NCI-H748 treated with DMSO at 0.1 percent for 48 hours (cell line): Measurements from ENCODE around the gene RFPL1.
"Not testable (repeated sequence)": the region's sequence is repeated elsewhere in the genome, so short reads cannot be mapped to it uniquely, and the experiment has no call there.

Experiments
- DNase-seq: peaks from one replicate; lab custom pipeline; 2025; lab: John Stamatoyannopoulos, UW

RFPL1 gene

GRCh38 chr22:29478326-29479276, 40.2 kb downstream of the RFPL1 start:
- no peak for DNase-seq

GRCh38 chr22:29479417-29480261, 41.3 kb downstream of the RFPL1 start, which contains the start of gene NEFH:
Gene NEFH (plus strand): TSS chr22:29480218. CDS start chr22:29480263, 45 bp downstream.
- DNase-seq, result peak; percentile 23

GRCh38 chr22:29480262-29480511, 41.8 kb downstream of the RFPL1 start:
- DNase-seq, result no peak

GRCh38 chr22:29480512-29481264, 42.3 kb downstream of the RFPL1 start:
- DNase-seq, result no peak

GRCh38 chr22:29481265-29482000, 43.0 kb downstream of the RFPL1 start:
- no peak for DNase-seq

GRCh38 chr22:29482253-29482652, 43.9 kb downstream of the RFPL1 start:
- no peak for DNase-seq

GRCh38 chr22:29482726-29483125, 44.3 kb downstream of the RFPL1 start:
- DNase-seq, result no peak

GRCh38 chr22:29483254-29483653, 44.9 kb downstream of the RFPL1 start:
- DNase-seq, result no peak

GRCh38 chr22:29484642-29485041, 46.3 kb downstream of the RFPL1 start:
- no peak for DNase-seq

GRCh38 chr22:29485448-29485847, 47.1 kb downstream of the RFPL1 start:
- no peak for DNase-seq

- no peak for DNase-seq
These were observed 49.1 kb downstream of the RFPL1 start for GRCh38 chr22:29487426-29487986.

- DNase-seq, result not testable (repeated sequence)
These were observed 50.9 kb downstream of the RFPL1 start for GRCh38 chr22:29489127-29489780.

- no peak for DNase-seq
These were observed 52.6 kb downstream of the RFPL1 start for GRCh38 chr22:29491012-29491411.
